GM21381 (cell line): ENCODE data around the gene USH2A.
"Not testable (repeated sequence)": the region's sequence is repeated elsewhere in the genome, so short reads cannot be mapped to it uniquely, and the experiment has no call there.

Experiments
- ATAC-seq: cut with Tn5 transposase; IDR thresholded peaks from one replicate; pipeline ENCODE4 v1.9.1; 2021; ENCODE audit warnings: mild to moderate bottlenecking, moderate library complexity; ENCODE audit not compliant: unreplicated experiment

USH2A gene

GRCh38 chr1:216389774-216390173 lies 33.5 kb downstream of the USH2A start:
- ATAC-seq = no peak

GRCh38 chr1:216388558-216388957 lies 34.7 kb downstream of the USH2A start:
- no peak for ATAC-seq

DNA sequence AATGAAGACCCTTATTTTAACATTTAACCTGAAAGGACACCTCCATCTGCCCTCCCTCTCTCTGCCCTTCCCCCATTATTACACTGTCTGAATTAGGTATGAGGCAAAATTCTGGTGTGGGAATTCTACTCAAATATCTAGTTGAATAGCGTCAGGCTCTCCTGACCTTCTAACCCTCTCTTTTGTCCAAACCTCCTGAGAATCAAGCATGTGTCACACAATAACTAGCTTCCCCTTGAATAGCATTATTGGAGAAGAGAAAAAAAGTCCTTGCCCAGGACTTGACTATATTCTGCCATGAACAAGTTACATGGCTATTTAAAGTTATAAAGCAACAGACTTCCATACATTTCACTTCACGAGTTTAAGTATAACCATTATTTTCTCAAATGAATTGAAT lies 35.5 kb downstream of the USH2A start:
- ATAC-seq = no peak

GRCh38 chr1:216379441-216379840 lies 43.8 kb downstream of the USH2A start:
- ATAC-seq = no peak

- no peak for ATAC-seq
These were observed 55.0 kb downstream of the USH2A start for GRCh38 chr1:216368249-216368648.

DNA sequence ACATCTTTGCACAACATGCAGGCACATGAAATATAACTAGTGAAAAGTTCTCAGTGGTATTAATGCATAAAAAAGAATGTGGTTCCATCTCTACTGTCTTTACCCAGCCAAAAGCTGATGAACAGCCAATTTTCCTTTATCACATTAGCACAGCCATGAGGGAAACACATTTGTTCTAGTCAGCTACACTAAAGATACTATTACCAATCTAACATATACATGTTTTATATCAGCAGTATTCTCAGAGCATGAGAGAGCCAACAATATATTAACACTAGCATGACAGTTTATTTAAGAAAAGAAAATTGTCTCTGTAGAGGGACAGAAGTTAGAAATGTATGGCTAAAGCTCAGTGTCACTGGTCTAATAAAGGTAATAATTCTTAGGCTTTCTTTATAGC lies 56.3 kb downstream of the USH2A start:
- ATAC-seq = no peak

DNA sequence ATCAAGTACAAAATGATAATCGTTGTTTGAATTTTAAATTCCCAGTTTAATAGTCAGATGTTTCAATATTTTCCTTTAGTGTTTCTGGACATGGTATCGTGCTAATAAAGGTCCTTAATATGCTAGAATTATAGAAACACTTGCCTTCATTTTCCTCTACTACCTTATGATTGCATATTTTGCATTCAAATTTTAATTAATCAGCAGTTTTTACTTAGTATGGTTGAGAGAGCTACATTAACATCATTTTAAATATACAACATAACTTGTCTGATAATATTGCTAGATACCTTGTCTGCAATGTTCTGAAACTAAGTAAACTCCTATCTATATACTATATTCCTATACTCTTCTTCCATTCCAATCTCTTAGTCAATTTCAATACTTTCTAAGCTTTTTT lies 66.3 kb downstream of the USH2A start:
- no peak for ATAC-seq

DNA sequence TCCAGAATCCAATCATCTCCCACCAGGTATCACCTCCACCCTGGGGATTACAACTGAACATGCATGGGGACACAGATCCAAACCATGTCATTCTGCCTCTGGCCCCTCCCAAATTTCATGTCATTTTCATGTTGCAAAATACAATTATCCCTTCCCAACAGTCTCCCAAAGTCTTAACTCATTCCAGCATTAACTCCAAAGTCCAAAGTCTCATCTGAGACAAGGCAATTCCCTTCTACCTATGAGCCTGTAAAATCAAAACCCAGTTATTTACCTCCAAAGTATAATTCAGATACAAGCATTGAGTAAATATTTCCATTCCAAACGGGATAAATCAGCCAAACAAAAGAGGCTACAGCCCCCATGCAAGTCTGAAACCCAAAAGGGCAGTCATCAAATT lies 73.1 kb downstream of the USH2A start:
- no peak for ATAC-seq

DNA sequence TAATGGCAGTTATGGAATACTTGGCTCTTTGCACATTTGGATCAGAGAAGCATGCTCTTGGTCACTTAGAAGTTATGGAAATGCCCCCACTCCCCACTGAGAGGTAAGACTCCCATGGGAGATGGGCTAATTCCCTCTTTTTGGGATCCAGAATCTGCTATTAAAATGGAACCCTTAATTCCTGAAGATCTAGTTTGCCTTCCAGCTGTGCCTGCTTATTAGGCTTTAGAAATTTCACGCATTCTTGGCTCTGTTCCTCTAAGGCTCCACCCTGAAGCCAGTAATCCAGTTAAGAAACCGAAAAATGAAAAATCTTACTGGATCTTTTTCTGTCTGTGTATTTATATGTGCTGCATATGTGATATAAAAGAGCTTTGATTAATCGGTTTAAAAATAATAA lies 76.7 kb downstream of the USH2A start:
- ATAC-seq = no peak

DNA sequence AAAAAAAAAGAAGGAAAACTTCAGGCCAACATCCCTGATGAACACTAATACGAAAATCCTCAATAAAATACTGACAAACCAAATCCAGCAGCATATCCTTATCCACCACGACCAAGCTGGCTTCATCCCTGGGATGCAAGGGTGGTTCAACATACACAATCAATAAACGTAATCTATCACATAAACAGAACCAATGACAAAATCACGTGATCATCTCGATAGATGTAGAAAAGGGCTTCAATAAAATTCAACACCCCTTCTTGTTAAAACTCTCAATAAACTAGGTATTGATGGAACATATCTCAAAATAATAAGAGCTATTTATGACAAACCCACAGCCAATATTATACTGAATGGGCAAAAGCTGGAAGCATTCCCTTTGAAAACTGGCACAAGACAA lies 82.7 kb downstream of the USH2A start:
- not testable (repeated sequence) for ATAC-seq

GRCh38 chr1:216332462-216332861 lies 90.8 kb downstream of the USH2A start:
- no peak for ATAC-seq

- no peak for ATAC-seq
These were observed 91.2 kb downstream of the USH2A start for GRCh38 chr1:216332003-216332402.

- ATAC-seq = no peak
These were observed 92.0 kb downstream of the USH2A start for GRCh38 chr1:216331211-216331610.

GRCh38 chr1:216330262-216330661 lies 93.0 kb downstream of the USH2A start:
- no peak for ATAC-seq

DNA sequence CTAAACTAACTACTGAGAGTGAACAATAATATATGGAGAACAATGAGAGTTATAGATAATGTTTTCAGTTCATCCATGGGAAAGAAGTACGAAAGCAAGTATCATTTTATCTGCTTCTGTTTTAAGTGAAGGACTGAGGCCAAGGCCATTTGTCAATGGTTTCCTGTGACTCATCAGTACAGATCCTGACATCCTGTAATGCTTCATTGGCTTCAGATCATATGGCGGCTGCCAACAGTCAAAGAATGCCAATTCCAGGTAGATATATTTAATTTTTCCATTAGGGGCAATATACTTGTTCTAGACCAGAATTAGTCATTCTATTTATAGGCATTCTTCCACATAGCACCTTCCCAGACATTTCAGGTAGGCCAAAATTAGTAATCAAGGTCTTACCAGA lies 97.3 kb downstream of the USH2A start:
- no peak for ATAC-seq

GRCh38 chr1:216325336-216325735 lies 97.9 kb downstream of the USH2A start:
- ATAC-seq = no peak

GRCh38 chr1:216323344-216323743 lies 99.9 kb downstream of the USH2A start:
- ATAC-seq = no peak

- ATAC-seq = no peak
These were observed 108.7 kb downstream of the USH2A start for GRCh38 chr1:216314379-216315095.

DNA sequence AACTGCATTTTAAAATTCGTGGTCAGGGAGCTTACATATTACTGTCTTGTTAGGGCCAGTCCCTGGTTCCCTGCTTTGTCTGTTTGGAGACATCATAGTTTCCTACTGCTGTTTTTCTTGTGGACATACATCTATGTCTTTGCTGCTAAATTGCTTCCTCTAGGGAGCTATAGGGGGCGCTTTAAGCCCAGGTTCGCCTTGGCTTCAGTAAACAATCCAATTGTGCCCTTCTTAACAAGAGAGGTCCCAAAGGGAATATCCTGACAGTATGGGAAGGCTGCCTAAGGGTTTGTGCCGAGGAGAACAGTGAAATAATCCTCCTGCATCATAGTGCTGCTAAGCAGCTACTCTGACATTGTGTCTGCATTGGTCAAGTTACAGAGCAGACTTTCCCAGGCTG lies 112.5 kb downstream of the USH2A start:
- ATAC-seq = no peak

GRCh38 chr1:216306830-216307229 lies 116.4 kb downstream of the USH2A start:
- ATAC-seq = no peak

- ATAC-seq = no peak
These were observed 119.6 kb downstream of the USH2A start for GRCh38 chr1:216303690-216304089.

DNA sequence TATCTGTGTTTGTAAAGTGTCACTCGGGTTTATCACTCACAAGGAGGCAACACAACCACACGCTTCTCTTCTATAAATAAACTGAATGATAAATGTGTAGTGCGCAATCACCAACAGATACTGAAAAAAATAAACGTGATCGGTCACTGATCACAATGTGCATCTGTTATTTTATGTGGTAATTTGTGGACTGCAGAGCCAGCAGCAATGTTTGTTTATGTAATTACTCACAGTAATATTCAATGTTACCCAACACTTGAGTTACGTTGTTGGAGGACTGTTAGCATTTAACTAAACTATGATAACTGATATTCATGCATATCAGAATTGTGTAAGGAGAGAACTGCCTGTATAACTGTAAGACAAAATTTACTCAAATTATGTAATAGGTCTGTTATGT lies 129.6 kb downstream of the USH2A start:
- ATAC-seq = no peak

DNA sequence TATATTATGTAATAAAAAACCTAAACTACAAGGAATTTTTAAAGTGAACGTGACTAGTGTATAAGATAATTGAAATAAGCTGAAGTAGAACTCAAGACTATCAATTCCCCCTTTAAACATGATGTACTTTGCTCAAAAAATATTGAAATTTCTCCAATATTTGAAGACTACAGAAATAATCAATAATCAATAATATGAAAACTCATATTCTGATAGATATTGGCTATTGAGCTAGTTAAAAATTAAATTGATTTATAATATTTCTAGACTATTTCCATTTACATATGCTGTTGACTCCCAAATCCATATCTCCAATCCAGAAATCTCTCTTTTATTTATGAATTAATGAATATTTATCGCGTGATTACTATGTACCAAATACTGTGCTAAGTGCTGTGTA lies 133.2 kb downstream of the USH2A start:
- ATAC-seq = no peak
